HCT116 (cell line): Measurements from ENCODE around the gene PHKG2. TPM values are rescaled to one million over a fixed set of nuclear protein-coding genes. Genes with fewer than 3 reads are reported as not detected.

Experiments used
- ATAC-seq: fragments of 200-7000 bp; cut with Tn5 transposase; 2 replicates; pipeline ENCODE4 v1.9.1; 2020; ENCODE audit warnings: mild to moderate bottlenecking, moderate library complexity
- BruUV-seq: library from RNA; stranded (reverse); fragments of 400-500 nt; replicated peaks from 2 replicates; lab custom pipeline; 2021; lab: Mats Ljungman, UMichigan
- CTCF ChIA-PET: fragments of 300-600 bp; sonication (Branson Sonifier 250); formaldehyde crosslinking; loops from one replicate; lab custom pipeline; 2021; ENCODE audit warnings: antibody characterized with exemption; lab: Charles Lee
- POLR2A ChIA-PET: fragments of 300-600, 350-600 bp; sonication (Branson Sonifier 250); formaldehyde crosslinking; loops from one replicate; lab custom pipeline; 2021; ENCODE audit warnings: antibody characterized with exemption; lab: Charles Lee
- RAD21 ChIA-PET, 2 experiments: fragments of 300-600 bp; sonication (Branson Sonifier 250); formaldehyde crosslinking; loops; one replicate each; lab custom pipeline; 2023; ENCODE audit warnings: low total read pairs in 2 of 2; ENCODE audit not compliant: uncharacterized antibody in 2 of 2, unreplicated experiment in 2 of 2, low non-redundant PET in 1 of 2; lab: Charles Lee
- DNase-seq: peaks from one replicate; pipeline ENCODE4 v3.0.0-alpha.2; 2010; ENCODE audit warnings: low read depth, low spot score
- H2AFZ ChIP-seq: fragments of 200-600 bp; shearing (Covaris generic), sonication (generic); 2 replicates; pipeline ENCODE4 v1.6.1; 2017; ENCODE audit warnings: low read depth, mixed run types, mixed read lengths, antibody characterized with exemption, low read length; ENCODE audit not compliant: poor library complexity, severe bottlenecking
- H3K27ac ChIP-seq: 2 replicates; pipeline ENCODE4 v1.5.1; 2012; ENCODE audit warnings: low read depth, low read length
- H3K27me3 ChIP-seq: fragments of 200-600 bp; sonication (generic); 2 replicates; pipeline ENCODE4 v1.6.1; 2016; ENCODE audit warnings: mixed run types, low read length, mixed read lengths; ENCODE audit not compliant: insufficient read depth
- H3K36me3 ChIP-seq, 2 experiments: fragments of 200-500 bp in 1 of 2; fragments of 200-600 bp in 1 of 2; sonication (Bioruptor generic) in 1 of 2; sonication (generic) in 1 of 2; 2 replicates each; pipeline versions ENCODE4 v1.5.1 to v1.6.1; 2014 to 2016; ENCODE audit warnings: low read length in 2 of 2, inconsistent platforms in 1 of 2, mixed read lengths in 1 of 2, mixed run types in 1 of 2; ENCODE audit not compliant: insufficient read depth in 2 of 2, control insufficient read depth in 1 of 2
- H3K4me1 ChIP-seq, 2 experiments: fragments of 200-600 bp in 1 of 2; sonication (generic) in 1 of 2; 2 replicates each; pipeline versions ENCODE4 v1.5.1 to v1.6.1; 2012 to 2017; ENCODE audit warnings: low read length in 2 of 2, inconsistent platforms in 1 of 2, mild to moderate bottlenecking in 1 of 2, mixed read lengths in 1 of 2, mixed run types in 1 of 2, moderate library complexity in 1 of 2; ENCODE audit not compliant: insufficient read depth in 2 of 2, control insufficient read depth in 1 of 2
- H3K4me2 ChIP-seq: fragments of 200-600 bp; sonication (generic); 2 replicates; pipeline ENCODE4 v1.6.1; 2017; ENCODE audit warnings: mixed run types, low read length, mixed read lengths
- H3K4me3 ChIP-seq, 2 experiments: fragments of 200-600 bp in 1 of 2; sonication (generic) in 1 of 2; replicated peaks in 1 of 2; 2 replicates each; pipeline ENCODE4 v1.5.1; 2011 to 2016; ENCODE audit warnings: low read length in 2 of 2, control low read depth in 1 of 2, low read depth in 1 of 2, mild to moderate bottlenecking in 1 of 2, mixed read lengths in 1 of 2, mixed run types in 1 of 2
- H3K79me2 ChIP-seq: fragments of 200-600 bp; sonication (generic); 2 replicates; pipeline ENCODE4 v1.6.1; 2017; ENCODE audit warnings: mild to moderate bottlenecking, mixed run types, low read length, moderate library complexity, mixed read lengths; ENCODE audit not compliant: insufficient read depth
- H3K9ac ChIP-seq: fragments of 200-600 bp; sonication (generic); 2 replicates; pipeline ENCODE4 v1.6.1; 2016; ENCODE audit warnings: low read length, mixed read lengths
- H3K9me2 ChIP-seq: fragments of 200-600 bp; sonication (generic), shearing (Covaris generic); 2 replicates; pipeline ENCODE4 v1.6.1; 2017; ENCODE audit warnings: mixed run types, mild to moderate bottlenecking, moderate library complexity; ENCODE audit not compliant: insufficient read depth
- H3K9me3 ChIP-seq, 2 experiments: fragments of 200-500 bp in 1 of 2; fragments of 200-600 bp in 1 of 2; sonication (Bioruptor generic) in 1 of 2; sonication (generic) in 1 of 2; 2 replicates each; pipeline ENCODE4 v1.6.1; 2014 to 2017; ENCODE audit warnings: low read length in 2 of 2, mixed read lengths in 2 of 2, inconsistent platforms in 1 of 2, low read depth in 1 of 2, mild to moderate bottlenecking in 1 of 2, mixed run types in 1 of 2, moderate library complexity in 1 of 2; ENCODE audit not compliant: control insufficient read depth in 1 of 2, insufficient read depth in 1 of 2
- H4K20me1 ChIP-seq: fragments of 200-600 bp; sonication (generic), shearing (Covaris generic); 2 replicates; pipeline ENCODE4 v1.6.1; 2017; ENCODE audit warnings: mixed run types, mild to moderate bottlenecking, moderate library complexity; ENCODE audit not compliant: insufficient read depth
- CBX3 ChIP-seq: IDR thresholded peaks from 2 replicates; pipeline ENCODE4 v1.6.1; 2012; ENCODE audit warnings: low read depth
- ELF1 ChIP-seq: IDR thresholded peaks from 2 replicates; pipeline ENCODE4 v1.6.1; 2012; ENCODE audit warnings: low read depth, borderline replicate concordance
- JUND ChIP-seq: IDR thresholded peaks from 2 replicates; pipeline ENCODE4 v1.6.1; 2012
- POLR2A ChIP-seq: IDR thresholded peaks from 2 replicates; pipeline ENCODE4 v1.7.0; 2011; ENCODE audit warnings: borderline replicate concordance; ENCODE audit not compliant: insufficient read depth, insufficient read length; ENCODE audit errors: extremely low read depth
- RAD21 ChIP-seq: IDR thresholded peaks from 2 replicates; pipeline ENCODE4 v1.6.1; 2012; ENCODE audit warnings: low read depth, mild to moderate bottlenecking
- SIN3A ChIP-seq: IDR thresholded peaks from 2 replicates; pipeline ENCODE4 v1.6.1; 2012; ENCODE audit warnings: low read depth
- SP1 ChIP-seq: IDR thresholded peaks from 2 replicates; pipeline ENCODE4 v1.6.1; 2012; ENCODE audit warnings: low read depth
- SRF ChIP-seq: IDR thresholded peaks from 2 replicates; pipeline ENCODE4 v1.6.1; 2012; ENCODE audit warnings: low read depth
- YY1 ChIP-seq: IDR thresholded peaks from 2 replicates; pipeline ENCODE4 v1.6.1; 2011; ENCODE audit warnings: low read length, low read depth, moderate library complexity, mild to moderate bottlenecking; ENCODE audit not compliant: insufficient replicate concordance; ENCODE audit errors: extremely low read depth
- ZFX ChIP-seq: fragments of 450-650 bp; IDR thresholded peaks from 2 replicates; pipeline ENCODE4 v1.6.1; 2017
- ZNF274 ChIP-seq: fragments of 200-500 bp; sonication (Bioruptor generic); IDR thresholded peaks from 2 replicates; pipeline ENCODE4 v1.6.1; 2014; ENCODE audit warnings: mild to moderate bottlenecking, low read depth, low read length, inconsistent platforms
- intact Hi-C: fragments of 100-400 bp; cut with micrococcal nuclease; formaldehyde crosslinking; loops from 2 replicates; pipeline ENCODE4 v1.10.0; 2022
- total RNA-seq: library from RNA; stranded (reverse); gene quantifications from one replicate; pipeline ENCODE4 v1.2.1, GENCODE V29; 2021; ENCODE audit not compliant: unreplicated experiment
- TF ChIP-seq, protein P1 (sequence below): IDR thresholded peaks from 2 replicates; pipeline ENCODE4 v1.6.1; 2012
- TF ChIP-seq, protein P2 (sequence below): IDR thresholded peaks from 2 replicates; pipeline ENCODE4 v1.6.1; 2011; ENCODE audit warnings: mild to moderate bottlenecking, low read length, moderate library complexity; ENCODE audit not compliant: insufficient replicate concordance; ENCODE audit errors: extremely low read depth
- TF ChIP-seq, protein P3 (sequence below): IDR thresholded peaks from 2 replicates; pipeline ENCODE4 v1.6.1; 2012
- TF ChIP-seq, protein P4 (sequence below): IDR thresholded peaks from 2 replicates; pipeline ENCODE4 v1.6.1; 2012; ENCODE audit warnings: low read depth

PHKG2 gene
- total RNA-seq, 1 experiment from 2014 or later = 32.6 TPM

DNA sequence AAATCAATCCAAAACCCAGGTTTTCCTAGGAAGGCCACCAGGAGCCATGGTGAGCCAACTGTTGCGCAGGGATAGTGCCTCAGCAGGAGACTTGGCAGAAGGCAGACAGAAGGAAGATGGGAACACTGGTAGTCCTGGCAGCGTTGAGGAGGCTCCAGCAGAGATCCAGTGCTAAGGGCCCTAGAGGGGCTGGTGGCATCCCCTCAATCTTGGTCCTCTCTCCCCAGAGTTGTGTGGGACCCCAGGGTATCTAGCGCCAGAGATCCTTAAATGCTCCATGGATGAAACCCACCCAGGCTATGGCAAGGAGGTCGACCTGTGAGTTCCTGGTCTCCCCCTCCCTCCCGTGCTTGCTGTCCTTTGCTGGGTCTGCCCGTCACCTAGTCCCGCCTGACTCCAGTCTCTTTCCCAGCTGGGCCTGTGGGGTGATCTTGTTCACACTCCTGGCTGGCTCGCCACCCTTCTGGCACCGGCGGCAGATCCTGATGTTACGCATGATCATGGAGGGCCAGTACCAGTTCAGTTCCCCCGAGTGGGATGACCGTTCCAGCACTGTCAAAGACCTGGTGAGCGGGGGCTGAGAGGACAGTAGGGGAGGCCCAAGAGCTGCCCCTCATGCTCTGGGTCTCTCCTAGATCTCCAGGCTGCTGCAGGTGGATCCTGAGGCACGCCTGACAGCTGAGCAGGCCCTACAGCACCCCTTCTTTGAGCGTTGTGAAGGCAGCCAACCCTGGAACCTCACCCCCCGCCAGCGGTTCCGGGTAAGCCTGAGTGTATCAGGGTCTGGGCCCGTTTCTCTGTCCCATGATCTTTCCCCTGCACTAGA, 7.9 kb downstream of the PHKG2 start:
- no peaks in the 10 kb centered on the region for H4K20me1 ChIP-seq
- H2AFZ ChIP-seq = no peak overlapping the region
- H3K27ac ChIP-seq = no peak overlapping the region
- peaks cover 7 to 9% of the 10 kb centered on the region in 2 experiments; a peak in 3 of 4 replicates for H3K4me1 ChIP-seq
- intact Hi-C loops = no loop called here
- H3K4me2 ChIP-seq = no peak overlapping the region
- ChIA-PET RAD21 (no interaction called here), CTCF (no interaction called here), POLR2A (no interaction called here)
- H3K9me3 ChIP-seq = no peaks in the 10 kb centered on the region
- DNase-seq (no peak), ATAC-seq (no peak)
- H3K9ac ChIP-seq = no peak overlapping the region
- no peak overlapping the region for H3K4me3 ChIP-seq
- TF ChIP-seq CBX3 = no peak
- TF ChIP-seq, protein P1, sequence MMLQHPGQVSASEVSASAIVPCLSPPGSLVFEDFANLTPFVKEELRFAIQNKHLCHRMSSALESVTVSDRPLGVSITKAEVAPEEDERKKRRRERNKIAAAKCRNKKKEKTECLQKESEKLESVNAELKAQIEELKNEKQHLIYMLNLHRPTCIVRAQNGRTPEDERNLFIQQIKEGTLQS = no peak
- TF ChIP-seq, protein P2, sequence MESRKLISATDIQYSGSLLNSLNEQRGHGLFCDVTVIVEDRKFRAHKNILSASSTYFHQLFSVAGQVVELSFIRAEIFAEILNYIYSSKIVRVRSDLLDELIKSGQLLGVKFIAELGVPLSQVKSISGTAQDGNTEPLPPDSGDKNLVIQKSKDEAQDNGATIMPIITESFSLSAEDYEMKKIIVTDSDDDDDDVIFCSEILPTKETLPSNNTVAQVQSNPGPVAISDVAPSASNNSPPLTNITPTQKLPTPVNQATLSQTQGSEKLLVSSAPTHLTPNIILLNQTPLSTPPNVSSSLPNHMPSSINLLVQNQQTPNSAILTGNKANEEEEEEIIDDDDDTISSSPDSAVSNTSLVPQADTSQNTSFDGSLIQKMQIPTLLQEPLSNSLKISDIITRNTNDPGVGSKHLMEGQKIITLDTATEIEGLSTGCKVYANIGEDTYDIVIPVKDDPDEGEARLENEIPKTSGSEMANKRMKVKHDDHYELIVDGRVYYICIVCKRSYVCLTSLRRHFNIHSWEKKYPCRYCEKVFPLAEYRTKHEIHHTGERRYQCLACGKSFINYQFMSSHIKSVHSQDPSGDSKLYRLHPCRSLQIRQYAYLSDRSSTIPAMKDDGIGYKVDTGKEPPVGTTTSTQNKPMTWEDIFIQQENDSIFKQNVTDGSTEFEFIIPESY = no peak
- TF ChIP-seq JUND = no peak
- TF ChIP-seq SIN3A = no peak
- TF ChIP-seq ZFX = no peak
- TF ChIP-seq ELF1 = no peak
- TF ChIP-seq, protein P3, sequence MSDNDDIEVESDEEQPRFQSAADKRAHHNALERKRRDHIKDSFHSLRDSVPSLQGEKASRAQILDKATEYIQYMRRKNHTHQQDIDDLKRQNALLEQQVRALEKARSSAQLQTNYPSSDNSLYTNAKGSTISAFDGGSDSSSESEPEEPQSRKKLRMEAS = no peak
- TF ChIP-seq POLR2A = no peak
- TF ChIP-seq RAD21 = no peak
- TF ChIP-seq, protein P4, sequence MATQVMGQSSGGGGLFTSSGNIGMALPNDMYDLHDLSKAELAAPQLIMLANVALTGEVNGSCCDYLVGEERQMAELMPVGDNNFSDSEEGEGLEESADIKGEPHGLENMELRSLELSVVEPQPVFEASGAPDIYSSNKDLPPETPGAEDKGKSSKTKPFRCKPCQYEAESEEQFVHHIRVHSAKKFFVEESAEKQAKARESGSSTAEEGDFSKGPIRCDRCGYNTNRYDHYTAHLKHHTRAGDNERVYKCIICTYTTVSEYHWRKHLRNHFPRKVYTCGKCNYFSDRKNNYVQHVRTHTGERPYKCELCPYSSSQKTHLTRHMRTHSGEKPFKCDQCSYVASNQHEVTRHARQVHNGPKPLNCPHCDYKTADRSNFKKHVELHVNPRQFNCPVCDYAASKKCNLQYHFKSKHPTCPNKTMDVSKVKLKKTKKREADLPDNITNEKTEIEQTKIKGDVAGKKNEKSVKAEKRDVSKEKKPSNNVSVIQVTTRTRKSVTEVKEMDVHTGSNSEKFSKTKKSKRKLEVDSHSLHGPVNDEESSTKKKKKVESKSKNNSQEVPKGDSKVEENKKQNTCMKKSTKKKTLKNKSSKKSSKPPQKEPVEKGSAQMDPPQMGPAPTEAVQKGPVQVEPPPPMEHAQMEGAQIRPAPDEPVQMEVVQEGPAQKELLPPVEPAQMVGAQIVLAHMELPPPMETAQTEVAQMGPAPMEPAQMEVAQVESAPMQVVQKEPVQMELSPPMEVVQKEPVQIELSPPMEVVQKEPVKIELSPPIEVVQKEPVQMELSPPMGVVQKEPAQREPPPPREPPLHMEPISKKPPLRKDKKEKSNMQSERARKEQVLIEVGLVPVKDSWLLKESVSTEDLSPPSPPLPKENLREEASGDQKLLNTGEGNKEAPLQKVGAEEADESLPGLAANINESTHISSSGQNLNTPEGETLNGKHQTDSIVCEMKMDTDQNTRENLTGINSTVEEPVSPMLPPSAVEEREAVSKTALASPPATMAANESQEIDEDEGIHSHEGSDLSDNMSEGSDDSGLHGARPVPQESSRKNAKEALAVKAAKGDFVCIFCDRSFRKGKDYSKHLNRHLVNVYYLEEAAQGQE = no peak
- TF ChIP-seq ZNF274 = no peak
- no peak for TF ChIP-seq SP1
- no peak for TF ChIP-seq SRF
- TF ChIP-seq YY1 = no peak
- peaks cover 8 to 15% of the 10 kb centered on the region in 2 experiments; a peak in 3 of 4 replicates for H3K36me3 ChIP-seq
- BruUV-seq = no TSS peak
- no peaks in the 10 kb centered on the region for H3K79me2 ChIP-seq
- no peaks in the 10 kb centered on the region for H3K9me2 ChIP-seq
- H3K27me3 ChIP-seq = no peaks in the 10 kb centered on the region
